HepG2 (cell line): ENCODE results near the gene SPTSSB. TPM values are rescaled to one million over a fixed set of nuclear protein-coding genes. Genes with fewer than 3 reads are reported as not detected.

Source experiments
- RBM39 ChIP-seq: fragments of 200-400 bp; formaldehyde crosslinking; IDR thresholded peaks from one replicate; pipeline ENCODE4 v1.6.1; 2018; ENCODE audit warnings: antibody characterized with exemption, mild to moderate bottlenecking, low read depth, low read length; ENCODE audit not compliant: poor library complexity, severe bottlenecking
- ZBTB40 ChIP-seq, 2 experiments: fragments of 450-650 bp in 1 of 2; sonication (generic) in 1 of 2; formaldehyde crosslinking in 1 of 2; IDR thresholded peaks; 2 replicates each; pipeline versions ENCODE4 v1.6.1 to v1.8.0; 2016 to 2022; ENCODE audit warnings: antibody characterized with exemption in 1 of 2, mild to moderate bottlenecking in 1 of 2, missing genetic modification reagents in 1 of 2
- polyA plus RNA-seq, 8 experiments: library from polyadenylated mRNA; depleted of rRNA in 3 of 8; stranded (reverse) in 7 of 8; unstranded in 1 of 8; fragments of >200 nt; fragmentation: Illumina TruSeq in 4 of 8; extraction: Trizol in 4 of 8; gene quantifications; 2 replicates each; pipeline versions ENCODE4 v1.2.1 to v1.2.3, GENCODE V29; 2011 to 2016; ENCODE audit warnings: low read depth in 4 of 8, missing spikeins in 1 of 8, mixed read lengths in 1 of 8; ENCODE audit not compliant: insufficient read depth in 1 of 8
- total RNA-seq, 5 experiments: library from RNA; depleted of rRNA; stranded (reverse); fragments of >200 nt; fragmentation: Illumina TruSeq; extraction: Trizol; gene quantifications; 2 replicates each; pipeline ENCODE4 v1.2.3, GENCODE V29; 2016; ENCODE audit warnings: low read depth in 1 of 5

The SPTSSB gene
- total and polyA plus RNA-seq, 2 of the 13 experiments (the other 11 are each of a cell fraction or from before 2014, with no cell fraction given): 0.51 to 2.4 TPM

GRCh38 chr3:161295325-161295724, 76.0 kb downstream of the SPTSSB start (continued):
- TF ChIP-seq ZBTB40 (IDR thresholded peaks at IDR 0.05) (no peak), ZBTB40 (CRISPR knock-in tag; IDR thresholded peaks at IDR 0.05) (no peak), RBM39 (no peak)

Other genes with a start within 250 kb of the SPTSSB start
- 55.2 and 95.4 TPM in 2 replicates for gene NMD3, start 150.2 kb downstream of the SPTSSB start, total RNA-seq (2016; rRNA removed; fragmentation: Illumina TruSeq; extraction: Trizol)
- gene NMD3, start 150.2 kb downstream of the SPTSSB start, polyA plus RNA-seq (2011; rRNA removed): 31.3 and 44.2 TPM in 2 replicates
- gene OTOL1, start 125.3 kb upstream of the SPTSSB start, total RNA-seq (2016; rRNA removed; fragmentation: Illumina TruSeq; extraction: Trizol): not detected in 2 replicates
- not detected in 2 replicates for gene OTOL1, start 125.3 kb upstream of the SPTSSB start, polyA plus RNA-seq (2011; rRNA removed)